HL-60 (cell line): ENCODE data around the gene KDM6A.

Experiments used
- CTCF ChIP-seq: IDR thresholded peaks from one replicate; pipeline ENCODE4 v1.5.1; 2011; ENCODE audit warnings: low read length, control low read depth, inconsistent platforms; ENCODE audit not compliant: insufficient read depth
- GABPA ChIP-seq: IDR thresholded peaks from 2 replicates; pipeline ENCODE4 v1.6.1; 2012; ENCODE audit warnings: low read depth
- POLR2AphosphoS5 ChIP-seq: IDR thresholded peaks from 2 replicates; pipeline ENCODE4 v1.6.1; 2012; ENCODE audit warnings: low read depth
- REST ChIP-seq: IDR thresholded peaks from 2 replicates; pipeline ENCODE4 v1.6.1; 2012; ENCODE audit warnings: low read depth; ENCODE audit not compliant: insufficient replicate concordance

GRCh38 chrX:45142185-45142584 lies 269.2 kb downstream of the KDM6A start:
- TF ChIP-seq CTCF = no peak
- TF ChIP-seq REST = no peak
- TF ChIP-seq POLR2AphosphoS5 = no peak
- TF ChIP-seq GABPA = no peak
